ENCODE measurements around the gene PIP5K1C.

DNA sequence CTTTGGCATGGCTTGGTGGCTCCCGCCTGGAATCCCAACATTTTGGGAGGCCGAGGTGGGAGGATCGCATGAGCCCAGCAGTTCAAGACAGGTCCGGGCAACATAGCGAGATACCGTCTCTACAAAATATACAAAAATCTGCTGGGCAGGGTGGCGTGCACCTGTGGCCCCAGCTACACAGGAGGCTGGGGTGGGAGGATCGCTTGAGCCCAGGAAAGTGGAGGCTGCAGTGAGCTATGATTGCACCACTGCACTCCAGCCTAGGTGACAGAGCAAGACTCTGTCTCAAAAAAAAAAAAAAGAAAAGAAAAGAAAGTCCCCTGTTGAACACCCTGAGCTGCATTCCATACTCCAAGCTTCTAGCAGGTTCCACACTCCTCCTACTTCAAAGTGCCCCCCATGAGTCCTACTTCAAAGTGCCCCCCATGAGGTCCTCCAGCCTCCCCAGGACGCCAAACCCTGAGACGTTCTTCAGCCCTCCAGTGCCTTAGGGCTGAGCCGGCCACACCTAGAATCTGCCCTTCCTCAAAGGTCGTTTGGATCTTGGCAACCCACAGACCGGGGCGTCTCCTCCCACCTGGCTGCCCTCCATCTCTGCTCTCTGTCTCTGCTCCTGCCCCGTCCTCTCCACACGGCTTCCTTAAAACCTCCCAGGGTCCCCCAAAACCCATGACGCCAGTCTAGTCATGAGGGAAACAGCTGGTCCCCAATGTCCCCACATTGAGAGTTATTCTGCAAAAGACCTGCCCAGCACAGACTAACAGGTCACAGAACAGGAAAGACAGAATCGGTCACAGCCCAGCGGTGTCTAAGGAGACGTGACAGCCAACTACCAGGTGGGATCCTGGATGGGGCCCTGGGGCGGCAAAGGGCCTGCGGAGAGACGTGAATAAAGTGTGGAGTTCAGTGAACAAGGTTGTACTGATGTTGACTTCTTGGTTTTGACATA lies 12.7 kb upstream of the PIP5K1C start:
- TF ChIP-seq, protein P1, sequence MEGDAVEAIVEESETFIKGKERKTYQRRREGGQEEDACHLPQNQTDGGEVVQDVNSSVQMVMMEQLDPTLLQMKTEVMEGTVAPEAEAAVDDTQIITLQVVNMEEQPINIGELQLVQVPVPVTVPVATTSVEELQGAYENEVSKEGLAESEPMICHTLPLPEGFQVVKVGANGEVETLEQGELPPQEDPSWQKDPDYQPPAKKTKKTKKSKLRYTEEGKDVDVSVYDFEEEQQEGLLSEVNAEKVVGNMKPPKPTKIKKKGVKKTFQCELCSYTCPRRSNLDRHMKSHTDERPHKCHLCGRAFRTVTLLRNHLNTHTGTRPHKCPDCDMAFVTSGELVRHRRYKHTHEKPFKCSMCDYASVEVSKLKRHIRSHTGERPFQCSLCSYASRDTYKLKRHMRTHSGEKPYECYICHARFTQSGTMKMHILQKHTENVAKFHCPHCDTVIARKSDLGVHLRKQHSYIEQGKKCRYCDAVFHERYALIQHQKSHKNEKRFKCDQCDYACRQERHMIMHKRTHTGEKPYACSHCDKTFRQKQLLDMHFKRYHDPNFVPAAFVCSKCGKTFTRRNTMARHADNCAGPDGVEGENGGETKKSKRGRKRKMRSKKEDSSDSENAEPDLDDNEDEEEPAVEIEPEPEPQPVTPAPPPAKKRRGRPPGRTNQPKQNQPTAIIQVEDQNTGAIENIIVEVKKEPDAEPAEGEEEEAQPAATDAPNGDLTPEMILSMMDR (IDR thresholded peaks at IDR 0.05; ENCODE audit: insufficient read depth, low read depth, low read length) = no peak
- TF ChIP-seq EZH2 (IDR thresholded peaks at IDR 0.05; ENCODE audit: insufficient read depth, low read length) = no peak

Data from astrocyte (in vitro differentiated cells and primary cell).